ENCODE measurements around the gene LIN7A.
"Not testable (repeated sequence)": the region's sequence is repeated elsewhere in the genome, so short reads cannot be mapped to it uniquely, and the experiment has no call there.

LIN7A gene

DNA sequence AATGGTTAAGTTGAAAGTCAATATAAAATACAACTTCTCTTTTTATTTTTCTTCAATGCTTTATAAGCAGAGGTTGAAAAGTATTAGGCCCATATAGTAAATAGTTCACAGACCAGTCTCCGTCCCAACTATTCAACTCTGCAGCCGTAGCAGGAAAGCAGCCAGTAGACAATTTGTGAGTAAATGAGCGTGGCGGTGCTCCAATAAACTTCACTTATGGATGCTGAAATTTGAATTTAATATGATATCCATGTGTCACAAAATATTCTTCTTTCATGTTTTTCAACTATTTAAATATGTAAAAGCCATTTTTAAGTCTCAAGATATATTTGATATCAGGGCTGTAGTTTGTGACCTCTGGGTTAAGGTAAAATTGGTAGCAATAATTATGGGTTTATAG lies 17.7 kb downstream of the LIN7A start:
- DNase-seq (ENCODE audit: low read depth): no peak

DNA sequence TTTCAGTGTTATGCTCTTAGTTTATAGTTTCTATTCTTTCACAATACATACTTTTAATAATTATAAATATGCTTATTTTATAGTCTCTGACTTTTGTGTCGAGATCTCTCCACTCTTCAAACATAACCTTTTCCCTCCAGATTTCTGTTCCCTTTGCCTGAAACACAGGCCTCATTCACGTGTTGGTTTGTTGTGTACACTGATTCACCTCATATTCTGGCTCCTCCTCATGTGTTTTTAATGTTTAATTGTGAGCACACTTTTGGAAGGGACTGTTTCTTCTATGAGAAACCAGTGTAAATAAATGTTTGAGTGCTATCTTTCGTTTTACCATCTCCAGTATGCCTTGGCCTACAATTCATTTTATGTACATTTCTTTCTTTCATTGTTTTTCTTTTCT lies 20.1 kb downstream of the LIN7A start:
- no peak for DNase-seq (ENCODE audit: low read depth)

DNA sequence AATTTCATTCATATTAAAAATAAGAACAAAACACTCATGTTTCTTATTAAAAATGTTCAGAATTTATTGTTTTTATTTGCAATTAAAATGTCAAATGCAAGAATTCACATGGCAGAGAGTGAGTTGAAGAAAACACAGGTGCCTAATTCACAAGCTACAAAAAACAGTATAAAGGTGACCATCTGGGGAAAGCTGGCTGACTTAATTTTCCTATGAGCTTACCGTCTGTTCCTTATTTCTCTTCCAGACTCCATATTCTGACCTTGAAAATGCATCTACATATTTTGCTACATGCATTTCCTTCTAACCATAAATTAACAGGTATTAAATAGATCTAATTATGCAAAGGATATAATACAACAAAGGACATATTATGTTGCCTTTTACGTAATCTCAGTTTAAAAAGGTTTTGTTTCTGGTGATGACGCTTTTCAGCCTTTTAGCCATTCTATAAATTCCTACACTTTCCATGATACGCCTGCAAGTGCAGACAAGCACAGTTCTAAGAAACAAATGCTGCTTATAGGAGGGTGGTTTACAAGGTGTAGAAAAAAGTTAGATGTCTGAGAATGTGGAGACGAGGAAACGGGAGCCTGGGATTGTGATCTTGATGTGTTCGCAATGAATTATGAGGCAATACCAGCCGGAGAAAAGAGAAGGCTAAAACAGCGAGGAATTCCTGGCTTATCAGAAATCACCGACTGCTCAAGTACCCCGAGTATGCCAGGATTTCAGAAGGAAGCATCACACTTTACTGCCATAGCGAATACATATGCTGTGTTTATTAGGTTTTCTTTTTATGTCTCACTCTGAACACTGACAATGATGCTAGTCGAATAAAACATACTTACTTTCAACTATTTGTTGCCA lies 24.6 kb downstream of the LIN7A start:
- DNase-seq (ENCODE audit: low read depth): no peak

DNA sequence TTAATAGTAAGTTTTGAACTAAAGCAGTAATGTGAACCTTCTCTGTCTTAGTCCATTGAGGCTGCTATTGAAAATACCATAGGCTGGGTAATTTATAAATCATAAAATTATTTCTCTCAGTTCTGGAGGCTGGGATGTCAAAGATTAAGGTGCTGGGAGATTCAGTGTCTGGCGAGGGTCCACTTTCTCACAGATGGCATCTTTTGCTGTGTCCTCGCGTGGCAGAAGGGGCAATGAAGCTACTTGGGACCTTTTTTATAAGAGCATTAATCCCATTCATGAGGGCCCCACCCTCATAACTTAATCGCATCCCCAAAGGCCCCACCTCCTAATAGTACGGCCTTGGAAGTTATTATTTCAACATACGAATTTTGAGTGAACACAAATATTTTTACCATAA lies 28.4 kb downstream of the LIN7A start:
- no peak for DNase-seq (ENCODE audit: low read depth)

DNA sequence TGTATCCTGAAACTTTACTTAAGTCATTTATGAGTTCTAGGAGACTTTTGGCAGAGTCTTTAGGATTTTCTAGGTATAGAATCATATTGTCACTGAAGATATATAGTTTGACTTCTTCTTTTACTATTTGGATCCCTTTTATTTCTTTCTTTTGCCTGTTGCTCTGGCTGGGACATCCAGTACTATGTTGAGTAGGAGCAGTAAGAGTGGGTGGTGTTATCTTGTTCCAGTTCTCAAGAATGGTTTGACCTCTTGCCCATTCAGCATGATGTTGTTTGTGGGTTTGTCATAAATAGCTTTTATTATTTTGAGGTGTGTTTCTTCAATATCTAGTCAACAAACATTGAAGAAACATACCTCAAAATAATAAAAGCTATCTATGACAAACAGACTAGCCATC lies 35.0 kb downstream of the LIN7A start:
- DNase-seq (ENCODE audit: low read depth): no peak

DNA sequence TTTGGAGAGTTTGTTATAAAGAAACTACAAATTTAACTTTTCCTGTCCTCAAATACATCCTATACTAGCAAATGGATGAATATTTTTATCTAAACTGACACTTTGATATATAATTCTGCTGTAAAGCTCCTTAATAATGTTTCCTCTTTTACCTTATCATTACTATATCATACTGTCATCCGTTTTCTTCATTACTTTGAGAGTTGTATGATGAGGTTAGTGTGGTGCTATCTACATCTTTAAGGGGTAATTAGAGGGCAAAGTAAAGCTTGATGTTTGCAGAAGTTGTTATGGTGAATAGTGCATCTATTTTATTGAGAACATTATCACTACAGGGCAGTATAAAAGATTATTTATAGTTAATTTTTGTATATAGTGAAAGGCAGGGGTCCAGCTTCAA lies 36.1 kb downstream of the LIN7A start:
- DNase-seq (ENCODE audit: low read depth): no peak

DNA sequence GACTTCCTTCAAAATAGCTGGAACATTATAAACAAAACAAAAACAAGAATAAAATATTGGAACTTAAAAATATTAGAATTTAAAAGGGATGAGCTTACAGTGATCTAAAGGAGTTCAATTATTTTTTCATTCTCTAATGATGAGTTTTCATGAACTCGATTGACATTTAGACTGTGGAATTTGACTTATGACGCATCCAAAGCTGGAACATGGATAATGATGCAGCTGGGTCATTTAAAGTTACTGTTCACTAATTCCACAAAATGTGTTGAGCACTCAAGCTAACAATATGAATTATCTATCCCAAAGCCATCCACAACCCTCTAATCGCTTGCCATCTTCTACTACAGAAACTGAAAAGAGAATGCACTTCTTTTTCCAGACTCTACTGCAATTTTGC lies 42.5 kb downstream of the LIN7A start:
- no peak for DNase-seq (ENCODE audit: low read depth)

DNA sequence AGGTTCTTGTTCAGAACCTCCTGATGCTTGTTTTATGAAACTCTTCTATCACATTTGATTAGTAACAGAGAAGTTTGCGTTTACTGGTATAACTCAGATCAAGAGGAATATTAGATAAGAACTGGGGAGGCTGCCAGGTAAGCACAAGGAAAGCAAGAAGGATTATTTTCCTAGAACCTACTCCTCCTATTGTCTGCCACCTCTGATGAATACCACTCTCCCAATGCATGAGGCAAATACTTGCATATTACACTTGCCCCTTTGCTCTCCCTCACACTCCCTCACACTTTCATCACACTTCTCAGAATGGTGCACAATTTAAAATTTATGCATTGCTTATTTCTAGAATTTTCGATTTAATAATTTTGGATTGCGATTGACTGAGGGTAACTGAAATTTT lies 43.6 kb downstream of the LIN7A start:
- DNase-seq (ENCODE audit: low read depth): no peak

DNA sequence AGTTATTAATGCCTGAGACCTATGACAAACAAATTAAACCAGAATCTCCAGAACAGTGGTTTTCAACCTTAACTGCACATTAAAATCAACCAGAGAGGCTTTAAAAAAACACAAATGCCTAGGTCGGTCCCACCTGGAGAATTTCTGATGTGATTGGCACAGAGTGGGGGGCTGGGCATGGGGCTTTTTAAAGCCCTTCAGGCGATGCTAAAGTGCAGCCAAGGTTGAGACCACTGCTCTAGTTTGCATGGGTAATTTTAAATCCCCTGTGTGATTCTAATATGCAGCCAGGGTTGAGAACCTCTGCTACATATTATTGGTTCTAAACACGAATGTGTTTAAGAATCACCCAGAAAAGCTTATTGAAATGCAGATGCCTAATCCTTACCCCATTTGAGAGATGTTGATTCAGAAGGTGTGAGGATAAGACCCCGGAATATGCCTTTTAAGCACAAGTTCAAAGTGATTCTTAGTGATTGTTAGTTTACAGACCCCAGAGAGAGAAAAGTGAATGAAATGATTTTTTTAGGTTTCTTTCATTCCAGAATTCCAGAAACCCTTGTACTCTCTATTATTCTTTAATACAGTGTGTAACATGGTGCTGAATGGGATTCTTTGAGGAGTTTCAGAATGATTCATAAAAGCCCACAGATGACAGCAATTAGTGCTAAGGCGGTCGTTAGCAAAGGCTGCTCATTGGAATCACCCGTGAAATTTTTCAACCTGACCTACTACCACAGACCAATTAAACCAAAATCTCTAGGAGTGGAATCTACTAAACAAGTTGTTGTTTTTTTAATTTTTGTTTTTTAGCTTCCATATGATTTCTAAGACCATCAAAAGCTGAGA lies 44.9 kb downstream of the LIN7A start:
- DNase-seq (ENCODE audit: low read depth): peak; percentile 58

DNA sequence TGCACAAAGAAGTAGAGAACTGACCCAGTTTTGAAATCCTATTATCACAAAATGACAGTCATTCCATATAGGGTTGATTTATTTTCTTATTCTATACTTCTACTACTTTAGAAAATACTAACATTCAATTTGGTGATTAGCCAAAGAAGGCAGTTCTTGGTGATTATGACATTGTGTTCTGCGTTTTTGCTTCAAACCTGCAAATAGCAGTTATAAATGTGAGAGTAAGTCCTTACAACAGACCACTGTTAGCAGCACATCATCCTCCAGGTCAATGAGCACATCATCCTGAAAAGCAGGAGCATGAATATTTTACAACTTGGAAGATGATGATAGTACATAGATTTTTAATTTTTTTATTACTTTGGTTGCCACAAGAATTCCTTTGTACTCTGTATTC lies 53.1 kb downstream of the LIN7A start:
- DNase-seq (ENCODE audit: low read depth): no peak

DNA sequence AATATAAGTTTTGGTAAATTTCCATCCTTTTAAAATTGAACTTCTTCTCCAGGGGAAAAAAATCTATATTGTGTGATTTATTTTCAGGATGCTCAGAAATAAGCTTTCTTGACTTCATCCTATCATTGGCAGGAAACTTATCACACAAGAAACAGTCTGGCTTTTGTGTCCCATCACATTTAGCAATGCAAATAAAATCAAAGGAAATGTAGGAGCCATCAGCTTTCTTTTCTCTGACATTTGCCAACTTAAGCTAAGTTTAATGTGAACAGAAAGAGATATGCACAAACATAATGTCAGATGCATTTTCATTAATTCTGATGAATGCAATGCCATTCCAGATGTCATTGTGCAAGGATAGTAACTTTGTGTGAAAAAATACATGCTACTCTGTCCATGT lies 56.6 kb downstream of the LIN7A start:
- DNase-seq (ENCODE audit: low read depth): no peak

DNA sequence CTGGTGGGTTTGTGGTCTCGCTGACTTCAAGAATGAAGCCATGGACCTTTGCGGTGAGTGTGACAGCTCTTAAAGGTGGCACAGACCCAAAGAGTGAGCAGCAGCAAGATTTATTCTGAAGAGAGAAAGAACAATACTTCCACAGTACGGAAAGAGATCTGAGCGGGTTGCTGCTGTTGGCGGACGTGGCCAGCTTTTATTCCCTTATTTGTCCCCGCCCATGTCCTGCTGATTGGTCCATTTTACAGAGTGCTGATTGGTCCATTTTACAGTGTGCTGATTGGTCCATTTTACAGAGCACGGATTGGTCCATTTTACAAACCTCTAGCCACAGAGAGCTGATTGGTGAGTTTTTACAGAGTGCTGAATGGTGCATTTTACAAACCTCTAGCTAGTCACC lies 59.3 kb downstream of the LIN7A start:
- not testable (repeated sequence) for DNase-seq (ENCODE audit: low read depth)

DNA sequence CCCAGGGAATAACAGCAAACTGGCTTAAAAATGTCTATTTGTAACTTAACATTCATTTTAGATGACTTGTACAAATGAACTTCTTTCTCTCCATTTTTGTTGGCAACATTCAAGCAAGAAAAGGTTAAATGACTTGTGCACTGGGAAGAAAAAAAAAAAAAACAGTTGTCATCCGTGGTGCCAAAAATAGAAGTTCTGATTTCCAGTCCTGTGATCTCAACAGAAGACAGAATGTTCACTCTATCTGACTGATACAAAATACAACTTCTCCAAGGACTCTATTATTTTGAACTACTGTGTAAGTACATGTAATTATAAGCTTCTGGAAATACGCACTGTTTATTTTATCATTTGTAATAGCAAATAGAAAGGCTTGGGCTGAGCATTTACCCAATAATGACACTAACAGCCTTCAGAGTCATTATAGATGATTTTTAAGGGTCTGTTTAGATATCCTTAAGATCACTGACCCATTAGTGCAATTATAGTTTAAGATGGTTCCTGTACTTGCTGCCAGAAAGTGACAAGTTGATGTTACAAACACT lies 59.9 kb downstream of the LIN7A start:
- DNase-seq (ENCODE audit: low read depth): no peak

DNA sequence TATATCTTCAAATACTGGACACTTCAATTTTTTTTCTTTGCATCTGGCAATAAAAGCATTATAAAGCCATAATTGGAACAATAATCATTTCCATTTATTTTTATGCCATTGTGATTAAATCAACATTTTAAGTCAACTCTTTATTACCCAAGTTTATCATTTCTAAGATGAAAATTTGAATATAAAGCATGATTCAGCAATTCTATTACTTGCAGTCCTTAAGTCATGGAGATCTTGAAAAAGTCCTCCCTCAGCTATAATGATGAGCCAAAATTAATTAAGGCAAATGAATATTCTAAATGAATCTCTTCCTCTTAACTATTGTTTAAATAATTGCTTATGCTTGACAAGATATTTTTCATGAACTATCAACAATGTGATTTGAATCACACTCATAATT lies 65.7 kb downstream of the LIN7A start:
- DNase-seq (ENCODE audit: low read depth): no peak

DNA sequence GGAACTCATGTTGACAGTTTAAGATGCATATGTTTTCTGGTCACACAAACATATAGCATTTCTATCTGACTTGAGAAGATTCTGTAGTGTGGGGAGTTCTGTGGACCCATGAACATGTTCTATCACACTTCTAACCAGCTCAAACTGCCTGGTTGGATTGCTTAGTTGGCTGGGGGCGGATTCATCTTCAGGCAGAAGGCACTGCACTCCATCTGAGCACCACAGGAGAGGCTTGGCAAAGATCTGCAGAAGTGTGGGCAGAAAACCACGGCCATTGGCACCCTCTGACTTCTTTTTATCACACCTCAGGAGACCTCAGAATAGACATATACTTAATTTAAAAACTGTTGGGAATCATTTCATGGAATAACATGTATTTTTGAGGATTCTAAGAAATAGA lies 68.5 kb downstream of the LIN7A start:
- no peak for DNase-seq (ENCODE audit: low read depth)

DNA sequence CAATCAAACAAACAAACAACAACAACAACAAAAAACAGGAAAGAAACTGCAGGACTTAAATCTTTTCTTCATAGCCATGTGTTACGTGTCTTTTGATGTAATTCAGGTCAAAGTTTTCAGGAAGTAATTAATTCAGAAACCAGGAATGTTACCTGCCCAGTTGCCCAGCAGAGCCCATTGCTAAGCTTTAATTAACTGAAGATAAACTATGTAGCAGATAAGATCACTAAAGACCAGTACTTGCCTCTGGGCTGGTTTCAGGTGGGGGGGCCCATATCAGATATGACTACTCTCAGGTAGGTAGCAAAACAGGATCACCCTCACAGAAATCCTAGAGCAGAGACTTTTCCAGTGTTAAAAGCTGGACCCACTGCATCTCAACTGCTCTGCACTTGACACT lies 69.2 kb downstream of the LIN7A start:
- no peak for DNase-seq (ENCODE audit: low read depth)

DNA sequence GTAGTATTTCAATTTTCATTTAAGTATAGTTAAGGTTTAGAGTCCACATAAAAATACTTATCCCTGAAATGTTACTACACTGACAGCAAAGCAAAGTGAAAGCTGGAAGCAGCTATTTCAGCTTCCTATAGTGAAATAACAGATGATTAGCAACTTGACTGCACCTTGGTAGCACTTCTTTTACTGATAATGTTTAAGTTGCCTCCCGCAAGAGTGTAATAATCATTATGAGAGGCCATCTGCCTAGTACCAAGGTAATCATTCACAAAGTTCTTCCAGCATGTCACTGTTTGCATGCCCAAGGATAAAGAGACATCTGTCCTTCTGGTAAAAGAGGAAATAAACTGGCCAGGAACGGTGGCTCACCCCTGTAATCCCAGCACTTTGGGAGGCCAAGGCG lies 69.8 kb downstream of the LIN7A start:
- DNase-seq (ENCODE audit: low read depth): no peak

DNA sequence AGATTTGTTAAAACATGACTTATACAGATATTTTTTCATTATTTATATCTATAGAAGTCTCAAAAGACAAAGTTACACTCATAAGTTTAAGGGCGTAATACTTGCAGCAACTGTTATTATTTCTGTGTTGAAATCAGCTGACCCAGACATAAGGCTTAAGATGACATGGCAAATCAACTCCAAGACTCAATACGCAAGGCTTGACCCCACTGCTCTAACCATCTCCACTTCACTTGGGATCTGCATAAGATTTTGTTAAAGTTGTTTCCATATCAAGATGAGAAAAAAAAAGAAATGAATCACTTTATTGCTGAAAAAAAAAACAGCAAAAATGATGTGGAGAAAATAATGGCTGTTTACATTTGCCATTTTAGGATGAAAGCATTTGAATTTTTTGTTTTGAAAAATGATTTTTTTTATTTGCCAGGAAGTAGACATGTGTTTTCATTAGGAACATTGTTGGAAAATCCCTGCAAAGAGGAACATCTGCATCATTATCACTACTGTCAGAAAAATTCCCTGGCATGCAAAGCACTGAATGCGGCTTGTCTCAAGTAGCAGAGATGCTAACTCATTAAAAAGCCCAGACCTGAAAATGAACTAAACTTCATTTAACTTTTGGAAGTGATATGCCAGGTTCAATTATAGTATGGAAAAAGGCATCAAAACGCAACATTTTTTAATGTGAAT lies 73.5 kb downstream of the LIN7A start:
- DNase-seq (ENCODE audit: low read depth): no peak

DNA sequence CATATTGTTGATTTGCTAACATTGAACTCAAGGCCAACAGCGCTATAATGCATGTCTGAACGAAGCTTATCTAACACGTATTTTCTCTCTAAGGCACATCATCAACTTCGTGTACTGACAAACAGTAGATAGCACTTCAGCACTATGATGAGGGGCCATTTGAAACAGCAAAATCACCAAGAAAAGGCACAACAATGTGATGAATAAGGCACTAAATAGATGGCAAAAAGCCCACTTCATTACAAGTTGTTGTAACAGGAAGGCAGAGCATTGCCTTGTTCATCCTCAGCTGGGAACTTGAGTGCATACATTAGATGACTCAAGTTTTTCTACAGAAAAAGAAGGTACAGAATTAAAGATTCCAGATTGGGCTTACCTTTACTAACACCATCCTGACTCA lies 75.2 kb downstream of the LIN7A start:
- DNase-seq (ENCODE audit: low read depth): no peak

DNA sequence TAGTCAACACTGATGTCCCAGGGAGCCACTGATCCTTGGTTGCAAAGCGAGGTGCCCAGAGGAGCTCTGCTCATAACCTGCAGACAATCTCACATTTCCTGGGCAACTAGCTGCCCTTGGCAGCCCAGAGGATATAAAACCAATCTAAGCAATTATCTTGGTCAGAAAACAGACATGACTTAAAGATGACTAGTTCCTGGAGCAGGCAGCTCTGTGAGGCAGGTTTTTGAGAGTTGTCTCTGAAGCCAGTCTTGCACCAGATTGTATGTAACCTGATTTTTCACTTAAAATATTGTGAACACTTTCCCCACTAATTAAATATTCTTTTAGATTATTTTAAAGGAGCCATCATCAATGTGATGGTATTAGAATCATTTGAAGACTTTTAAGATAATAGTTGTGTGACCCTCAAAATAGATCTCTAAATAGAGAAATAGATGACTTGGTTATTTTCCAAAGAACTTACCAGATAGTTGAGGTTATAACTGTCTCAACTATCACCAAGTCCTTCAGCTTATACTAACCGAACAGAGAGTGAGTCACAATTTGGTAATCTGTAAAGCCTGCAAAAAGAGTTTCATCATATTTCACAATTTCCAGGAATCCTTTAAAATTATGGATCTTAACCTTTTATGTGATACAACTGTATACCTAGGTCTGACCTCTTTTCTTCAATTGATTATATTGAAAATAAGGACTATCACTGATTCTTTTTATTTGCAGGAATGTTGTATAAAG lies 75.9 kb downstream of the LIN7A start:
- no peak for DNase-seq (ENCODE audit: low read depth)

DNA sequence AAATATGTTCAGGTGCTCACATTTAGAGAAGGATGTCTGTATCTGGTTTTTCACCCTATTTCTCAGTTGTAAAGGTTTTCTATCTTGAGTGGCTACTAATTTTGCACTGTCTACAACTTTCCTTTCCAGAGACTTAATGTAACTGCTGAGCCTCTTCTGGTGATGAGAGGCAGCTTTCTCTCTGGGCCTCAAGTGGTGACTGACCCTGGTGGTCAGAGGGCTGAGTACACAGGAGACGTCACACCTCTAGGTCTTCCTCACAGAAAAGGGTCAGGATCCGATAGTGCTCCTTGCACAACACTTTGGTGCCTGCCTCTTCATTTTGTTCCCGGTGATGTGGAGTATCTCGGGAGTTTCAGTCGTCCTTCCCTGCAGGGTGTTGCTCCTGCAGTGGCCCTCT lies 76.8 kb downstream of the LIN7A start:
- DNase-seq (ENCODE audit: low read depth): no peak

DNA sequence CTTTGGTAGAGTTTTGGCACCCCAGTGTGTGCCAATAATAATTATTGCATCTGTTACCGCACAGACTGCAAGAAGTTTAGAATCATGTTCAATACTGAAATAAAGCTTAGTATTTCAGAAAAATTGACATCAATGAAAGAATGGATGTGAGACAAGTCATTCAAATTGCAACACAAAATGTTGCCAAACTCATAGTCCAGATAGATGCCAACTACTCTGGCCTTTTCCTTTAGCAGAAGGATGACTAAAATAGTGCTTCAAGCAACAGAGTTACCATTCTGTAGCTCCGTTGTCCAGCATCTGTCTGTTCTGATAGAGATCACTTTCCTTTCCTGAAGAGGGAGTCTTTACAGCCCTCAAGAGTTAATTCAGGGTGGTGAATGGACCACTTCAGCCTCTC lies 77.5 kb downstream of the LIN7A start:
- DNase-seq (ENCODE audit: low read depth): no peak

Measured in GM04503 (cell line).